HG03280 (cell line): ENCODE measurements around the gene STAG1.
"Not testable (repeated sequence)": the region's sequence is repeated elsewhere in the genome, so short reads cannot be mapped to it uniquely, and the experiment has no call there.

Source experiments
- ATAC-seq: cut with Tn5 transposase; IDR thresholded peaks from one replicate; pipeline ENCODE4 v1.9.1; 2021; ENCODE audit warnings: mild to moderate bottlenecking, moderate library complexity; ENCODE audit not compliant: unreplicated experiment

STAG1 gene

DNA sequence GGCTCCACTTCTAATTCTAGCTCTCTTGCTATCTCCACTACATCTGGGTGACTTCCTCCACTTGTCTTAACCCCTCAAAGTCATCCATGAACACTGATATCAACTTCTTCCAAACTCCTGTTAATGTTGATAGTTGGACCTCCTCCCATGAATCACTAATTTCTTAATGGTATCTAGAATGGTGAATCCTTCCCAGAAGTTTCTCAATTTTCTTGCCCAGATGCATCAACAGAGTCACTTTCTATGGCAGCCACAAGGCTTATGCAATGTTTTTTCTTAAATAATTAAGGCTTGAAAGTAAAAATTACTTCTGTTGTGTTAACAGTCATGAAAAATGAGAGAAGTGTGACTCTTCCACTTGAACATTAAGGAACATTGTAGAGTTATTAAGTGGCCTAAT lies 337.7 kb downstream of the STAG1 start:
- ATAC-seq: no peak

DNA sequence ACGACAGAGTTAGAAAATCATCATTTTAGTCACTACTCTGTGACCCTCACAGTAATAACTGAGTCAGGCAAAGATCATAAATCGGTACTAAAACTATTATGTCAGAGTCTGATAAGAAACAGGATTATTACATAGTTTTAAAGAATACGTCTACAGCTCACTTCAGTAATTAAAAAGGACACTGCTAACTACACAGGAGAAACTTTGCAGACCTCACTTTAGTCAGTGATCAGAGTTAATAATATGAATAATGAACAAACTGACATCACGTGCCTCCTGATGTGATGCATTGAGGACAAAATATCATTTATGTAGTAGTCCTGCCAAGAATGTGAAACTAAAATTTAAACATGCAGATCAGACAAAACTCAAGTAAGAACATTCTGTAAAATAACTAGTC lies 339.9 kb downstream of the STAG1 start:
- no peak for ATAC-seq

DNA sequence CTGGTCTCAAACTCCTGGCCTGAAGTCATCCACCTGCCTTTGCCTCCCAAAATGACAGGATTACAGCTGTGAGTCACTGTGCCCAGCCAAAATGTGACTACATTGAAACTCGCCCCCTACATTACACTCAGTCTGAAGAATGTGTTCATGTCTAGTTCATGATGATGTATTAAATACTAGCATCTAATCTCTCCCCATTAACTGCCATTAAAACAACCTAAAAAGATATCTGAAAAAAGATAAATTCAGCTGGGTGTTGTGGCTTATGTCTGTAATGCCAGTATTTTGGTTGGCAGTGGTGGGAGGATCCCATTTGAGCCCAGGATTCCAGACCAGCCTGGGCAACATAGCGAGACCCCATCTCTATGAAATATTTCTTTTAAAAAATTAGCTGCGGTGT lies 342.6 kb downstream of the STAG1 start:
- no peak for ATAC-seq

GRCh38 chr3:136404056-136404455 lies 348.1 kb downstream of the STAG1 start:
- ATAC-seq: no peak

DNA sequence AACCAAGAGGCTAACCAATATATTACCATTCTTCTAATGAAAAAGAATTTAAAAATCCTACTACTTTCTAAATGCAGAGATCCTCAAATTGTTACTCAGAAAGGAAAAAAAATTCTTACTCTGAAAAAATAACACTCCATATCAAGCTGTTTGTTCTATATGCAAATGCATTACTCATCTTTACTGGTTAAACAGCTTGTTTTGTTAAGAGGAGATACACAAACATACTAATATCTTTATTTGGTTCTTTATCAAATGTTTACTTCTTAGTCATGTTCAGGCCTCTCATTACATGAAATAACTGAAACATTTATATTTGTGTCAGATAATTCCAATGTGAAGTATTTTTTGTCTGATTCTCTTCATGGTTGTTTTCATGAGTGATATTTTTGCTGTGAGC lies 355.3 kb downstream of the STAG1 start:
- ATAC-seq: no peak

GRCh38 chr3:136390574-136390973 lies 361.6 kb downstream of the STAG1 start:
- ATAC-seq: no peak

DNA sequence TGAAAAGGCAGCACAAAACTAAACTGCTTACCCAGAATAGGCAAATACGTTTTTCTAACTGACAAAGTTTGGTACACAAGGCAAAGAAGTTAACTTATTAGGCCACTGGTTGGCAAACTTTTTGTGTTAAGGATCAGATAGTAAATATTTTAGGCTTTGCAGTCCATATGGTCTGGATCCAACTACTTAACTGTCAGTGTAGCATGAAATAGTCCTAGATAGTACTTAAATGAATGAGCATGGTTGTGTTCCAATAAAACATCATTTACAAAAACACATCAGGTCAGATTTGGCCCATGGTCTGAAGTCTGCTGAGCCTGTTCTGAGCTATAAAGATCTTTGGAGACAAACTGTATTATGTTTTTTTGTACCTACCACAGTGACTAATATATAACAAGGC lies 365.1 kb downstream of the STAG1 start:
- ATAC-seq: no peak

GRCh38 chr3:136385457-136385856 lies 366.7 kb downstream of the STAG1 start:
- ATAC-seq: no peak

DNA sequence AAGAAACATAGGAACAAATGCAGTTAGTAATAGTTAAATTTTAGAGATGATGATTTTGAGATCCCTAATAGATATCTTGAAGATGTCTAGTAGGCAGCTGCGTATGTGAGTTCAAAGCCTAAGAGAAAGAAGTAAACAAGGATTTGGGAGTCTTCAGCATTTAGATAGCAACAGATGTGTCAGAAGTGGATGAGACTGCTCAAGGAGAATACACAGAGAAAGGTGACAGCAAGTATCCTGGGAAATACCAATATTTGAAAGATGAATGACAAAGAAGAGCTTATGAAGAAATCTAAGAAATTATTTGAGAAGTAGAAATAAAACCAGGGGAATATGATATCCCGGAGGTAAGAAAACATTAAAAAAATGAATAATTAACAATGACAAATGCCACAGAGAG lies 371.1 kb downstream of the STAG1 start:
- ATAC-seq: no peak

GRCh38 chr3:136380530-136380929 lies 371.6 kb downstream of the STAG1 start:
- ATAC-seq: no peak

- ATAC-seq: no peak
Observed at GRCh38 chr3:136378011-136378410, 374.2 kb downstream of the STAG1 start.

GRCh38 chr3:136377508-136377907 lies 374.7 kb downstream of the STAG1 start:
- no peak for ATAC-seq

DNA sequence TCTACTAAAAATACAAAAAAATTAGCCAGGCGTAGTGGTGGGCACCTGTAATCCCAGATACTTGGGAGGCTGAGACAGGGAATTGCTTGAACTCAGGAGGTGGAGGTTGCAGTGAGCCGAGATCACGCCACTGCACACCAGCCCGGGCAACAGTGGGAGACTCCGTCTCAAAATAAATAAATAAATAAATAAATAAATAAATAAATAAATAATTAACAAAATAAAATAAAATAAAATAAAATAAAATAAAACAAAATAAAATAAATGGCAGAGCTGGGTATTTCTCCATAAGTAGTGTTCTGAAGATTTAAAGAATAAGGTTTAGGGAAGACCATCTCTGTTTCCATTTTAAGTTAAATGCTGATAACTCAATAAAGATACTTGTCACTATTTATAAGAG lies 376.4 kb downstream of the STAG1 start:
- ATAC-seq: not testable (repeated sequence)

DNA sequence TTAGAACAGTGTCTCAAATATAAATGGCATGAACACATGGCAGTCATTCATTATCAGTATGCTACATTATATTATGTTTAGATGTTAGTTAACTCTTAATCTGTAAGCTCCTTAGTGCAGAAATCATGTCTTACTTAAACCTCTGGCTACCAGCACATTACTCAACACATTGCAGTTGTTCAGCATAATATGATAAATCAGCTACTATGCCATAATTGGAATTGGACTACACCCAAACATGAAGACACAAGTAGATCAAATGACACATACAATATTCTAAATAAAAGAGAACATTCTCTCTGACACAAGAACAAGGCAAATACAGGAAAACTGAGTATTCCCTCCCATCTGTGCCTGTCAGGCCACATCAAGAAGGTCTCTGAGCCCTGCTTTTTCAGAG lies 385.9 kb downstream of the STAG1 start:
- no peak for ATAC-seq

DNA sequence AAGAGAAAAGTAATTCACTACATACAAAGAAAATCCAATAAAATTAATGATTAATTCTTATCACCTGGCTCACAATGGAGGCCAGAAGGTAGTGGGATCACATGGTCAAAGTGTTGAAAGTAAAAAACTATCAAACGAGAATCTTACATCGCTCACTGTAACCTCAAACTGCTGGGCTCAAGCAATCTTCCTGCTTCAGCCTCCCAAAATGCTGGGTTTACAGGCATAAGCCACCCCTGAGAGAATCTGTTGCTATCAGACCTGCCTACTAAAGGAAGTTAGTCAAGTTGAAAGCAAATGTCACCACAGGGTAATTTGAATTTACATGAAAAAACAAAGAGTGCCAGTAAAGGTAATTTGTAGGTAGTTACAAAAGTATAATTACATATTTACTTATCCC lies 398.7 kb downstream of the STAG1 start:
- ATAC-seq: no peak

GRCh38 chr3:136351905-136352304 lies 400.3 kb downstream of the STAG1 start:
- ATAC-seq: no peak

DNA sequence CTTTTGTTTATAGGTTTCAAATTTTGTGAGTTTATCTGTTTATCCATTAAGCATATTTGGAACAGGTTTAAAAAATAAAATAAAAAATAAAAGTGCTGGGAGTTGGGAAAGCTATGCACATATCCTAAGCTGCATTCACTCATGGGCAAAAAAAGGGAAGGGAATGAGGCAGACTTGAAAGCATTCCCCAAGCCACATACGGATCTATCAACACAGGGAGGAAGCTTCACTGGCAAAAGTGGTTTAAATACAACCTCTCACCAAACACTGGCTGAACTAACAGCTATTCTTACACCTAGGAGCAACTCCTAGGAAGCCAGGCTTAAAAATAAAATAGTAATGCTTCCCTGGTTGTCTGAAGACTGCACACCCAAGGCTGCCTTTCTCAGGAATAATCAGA lies 400.8 kb downstream of the STAG1 start:
- ATAC-seq: no peak

DNA sequence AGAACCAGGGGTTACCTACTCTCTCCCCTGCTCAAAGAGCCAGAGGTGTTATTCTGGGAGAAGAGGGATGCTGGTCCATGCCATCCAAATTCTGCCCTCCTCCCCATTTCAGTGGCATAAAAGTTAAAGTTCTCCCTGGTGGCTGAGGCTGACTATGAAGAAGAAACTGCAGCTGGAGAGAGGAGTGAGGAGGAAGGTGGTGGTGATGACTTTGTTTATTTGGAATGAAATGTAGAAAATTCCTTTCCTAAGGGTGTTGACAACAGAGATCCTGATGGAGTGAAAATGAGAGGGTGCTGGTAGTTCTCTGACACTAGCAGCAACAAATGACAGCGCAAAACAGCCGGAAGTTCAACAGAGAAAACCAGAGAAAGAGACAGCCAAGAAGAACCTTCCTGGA lies 401.6 kb downstream of the STAG1 start:
- ATAC-seq: no peak

DNA sequence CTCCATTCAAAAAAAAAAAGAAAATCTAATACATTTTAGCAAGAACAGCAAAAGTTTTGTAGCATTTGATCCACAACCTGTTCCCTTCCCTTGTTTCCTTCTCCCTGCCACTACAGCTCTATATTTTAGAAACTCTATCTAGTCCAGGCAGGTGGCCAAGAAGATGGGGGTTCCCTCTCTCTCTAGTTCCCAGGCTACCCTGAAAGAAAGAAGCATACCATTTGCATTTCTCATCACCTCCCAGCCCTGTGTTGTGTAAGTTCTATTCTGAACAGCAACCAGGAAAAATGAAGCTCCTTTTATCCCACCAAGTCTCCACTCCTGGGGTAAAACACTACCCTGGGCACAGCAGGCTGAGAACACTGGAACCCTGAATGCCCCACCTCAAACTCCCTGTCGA lies 402.0 kb downstream of the STAG1 start:
- no peak for ATAC-seq

DNA sequence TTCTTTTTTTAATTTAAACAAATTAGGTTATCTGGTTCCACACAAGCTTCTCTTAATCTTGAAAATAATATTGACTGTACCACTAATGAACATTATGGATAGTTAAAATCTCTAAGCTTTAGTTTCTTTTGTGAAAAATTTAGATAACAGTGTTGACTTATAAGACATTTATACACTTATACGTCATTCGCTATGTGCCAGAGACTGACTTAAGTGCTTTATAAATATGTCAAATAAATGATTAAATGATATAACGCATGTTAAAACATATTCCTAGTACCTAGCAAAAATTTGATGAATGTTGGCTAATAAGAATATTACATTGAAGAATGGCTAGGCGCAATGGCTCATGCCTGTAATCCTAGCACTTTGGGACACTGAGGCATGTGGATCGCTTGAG lies 405.7 kb downstream of the STAG1 start:
- no peak for ATAC-seq

GRCh38 chr3:136343873-136344555 lies 408.2 kb downstream of the STAG1 start:
- ATAC-seq: no peak

DNA sequence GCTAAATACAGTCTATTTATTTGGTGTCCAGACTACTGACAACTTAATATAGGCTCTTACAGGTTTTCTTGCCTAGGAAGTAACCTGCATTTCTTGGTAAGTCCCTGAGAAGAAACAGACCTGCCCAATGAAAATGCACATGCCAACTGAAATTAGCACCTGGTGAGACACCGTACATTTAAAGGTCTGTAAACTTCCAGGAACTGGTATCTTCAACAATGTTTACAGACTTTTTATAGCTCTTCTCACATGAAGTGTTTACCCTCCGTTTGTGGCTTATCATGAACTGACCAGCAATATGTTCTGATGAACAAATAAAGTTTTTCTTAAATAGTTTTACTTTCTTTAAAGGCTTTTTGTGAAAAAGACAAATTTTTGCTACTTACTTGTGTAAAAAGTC lies 408.7 kb downstream of the STAG1 start:
- no peak for ATAC-seq

DNA sequence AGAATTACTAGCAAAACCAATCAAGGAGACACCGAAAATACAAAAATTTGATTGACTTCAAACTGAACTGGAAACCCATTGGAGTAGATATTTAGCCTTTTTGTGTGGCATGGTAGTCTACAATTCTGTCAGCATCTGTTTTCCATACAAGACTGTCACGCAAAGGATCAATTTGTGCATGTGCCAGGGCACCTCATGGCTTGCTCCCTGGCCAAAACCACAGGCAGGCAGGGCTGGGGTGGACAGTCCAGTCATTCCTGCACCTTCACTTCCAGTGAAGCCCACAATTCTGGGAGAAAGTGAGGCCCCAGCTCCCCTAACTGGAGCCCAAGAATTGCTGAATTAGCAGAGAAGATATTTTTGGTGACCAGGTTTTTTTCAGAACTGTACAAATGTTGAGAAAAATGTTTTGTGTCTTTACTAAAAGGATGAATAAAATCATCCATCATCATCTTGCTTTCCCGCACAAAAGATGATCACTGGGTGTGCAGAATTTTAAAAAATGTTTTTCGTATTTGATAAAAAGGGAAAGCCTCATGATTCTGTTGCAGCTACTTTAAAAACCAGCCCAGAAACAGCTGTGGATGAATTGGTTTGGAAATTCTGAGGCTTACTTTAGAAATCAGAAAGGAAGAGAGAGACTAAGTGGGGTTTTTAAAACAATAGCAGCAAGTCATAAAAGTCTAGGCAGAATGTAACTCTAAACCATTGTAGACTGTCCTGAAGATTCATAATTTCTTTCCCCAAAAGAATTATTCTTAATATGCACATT lies 415.7 kb downstream of the STAG1 start:
- no peak for ATAC-seq
